Measurements from ENCODE around the gene GRID1. TPM values are rescaled to one million over a fixed set of nuclear protein-coding genes. Genes with fewer than 3 reads are reported as not detected.

Gene GRID1
- total RNA-seq, 1 experiment from 2014 or later: 0.37 TPM

DNA sequence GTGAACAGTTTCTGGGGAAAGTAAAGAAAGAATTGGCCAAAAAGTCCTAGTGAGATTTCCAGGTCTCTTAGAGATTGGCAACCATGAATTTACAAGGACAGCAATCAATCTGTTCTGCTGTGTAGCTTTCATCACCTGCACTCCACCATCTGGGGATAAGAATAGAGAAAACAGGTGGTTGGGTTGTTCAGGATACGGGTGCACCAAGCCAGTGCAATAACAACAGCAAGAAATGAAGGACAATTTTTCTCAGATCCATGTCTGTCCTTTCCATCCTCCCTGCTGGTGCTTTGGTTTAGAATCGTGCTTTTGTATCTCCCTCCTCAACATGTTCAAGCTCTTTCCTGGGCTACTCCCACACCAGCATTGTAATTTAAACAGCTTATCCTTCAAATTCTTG is 787.7 kb downstream of the GRID1 start:
- Mint-ChIP-seq H3K4me1 (peaks cover 14% of the 10 kb centered on the region), H3K4me3 (no peak overlapping the region), H3K27me3 (ENCODE audit: low read depth) (no peaks in the 10 kb centered on the region; the same call in 1 of the 2 replicates), H3K27ac (no peak overlapping the region), H3K9me3 (peaks cover 12% of the 10 kb centered on the region), H3K36me3 (no peaks in the 10 kb centered on the region)
- DNase-seq (ENCODE audit: low spot score): no peak
- TF ChIP-seq ZNF423 (CRISPR knock-in tag; IDR thresholded peaks at IDR 0.05) (no peak), ZNF219 (CRISPR knock-in tag; IDR thresholded peaks at IDR 0.05; ENCODE audit: borderline replicate concordance) (no peak)
- no peak for ATAC-seq
- CTCF ChIA-PET: no interaction called here
- POLR2A ChIA-PET: no interaction called here

GRCh38 chr10:85575441-85575840 is 791.2 kb downstream of the GRID1 start:
- Mint-ChIP-seq H3K4me1 (peaks cover 14% of the 10 kb centered on the region), H3K27ac (no peak overlapping the region), H3K27me3 (ENCODE audit: low read depth) (no peaks in the 10 kb centered on the region), H3K36me3 (no peaks in the 10 kb centered on the region), H3K9me3 (peaks cover 4% of the 10 kb centered on the region; the same call in 1 of the 2 replicates), H3K4me3 (no peak overlapping the region)
- ATAC-seq: peak; percentile 92
- ChIA-PET POLR2A (no interaction called here), CTCF (interaction anchor here (0.8 kb wide), 1 partner anchor 60 kb away, joined by 3 read pairs; no protein-coding TSS in a partner anchor)
- DNase-seq (ENCODE audit: low spot score): no peak
- TF ChIP-seq MXD4 (CRISPR knock-in tag; IDR thresholded peaks at IDR 0.05; ENCODE audit: borderline replicate concordance) (no peak), SP1 (CRISPR knock-in tag; conservative IDR thresholded peaks at IDR 0.05) (no peak), ZBTB21 (CRISPR knock-in tag; IDR thresholded peaks at IDR 0.05; ENCODE audit: borderline replicate concordance) (no peak), ATF6 (CRISPR knock-in tag; IDR thresholded peaks at IDR 0.05) (no peak), KAT7 (CRISPR knock-in tag; IDR thresholded peaks at IDR 0.05; ENCODE audit: borderline replicate concordance) (no peak)
- TF ChIP-seq, protein P1, sequence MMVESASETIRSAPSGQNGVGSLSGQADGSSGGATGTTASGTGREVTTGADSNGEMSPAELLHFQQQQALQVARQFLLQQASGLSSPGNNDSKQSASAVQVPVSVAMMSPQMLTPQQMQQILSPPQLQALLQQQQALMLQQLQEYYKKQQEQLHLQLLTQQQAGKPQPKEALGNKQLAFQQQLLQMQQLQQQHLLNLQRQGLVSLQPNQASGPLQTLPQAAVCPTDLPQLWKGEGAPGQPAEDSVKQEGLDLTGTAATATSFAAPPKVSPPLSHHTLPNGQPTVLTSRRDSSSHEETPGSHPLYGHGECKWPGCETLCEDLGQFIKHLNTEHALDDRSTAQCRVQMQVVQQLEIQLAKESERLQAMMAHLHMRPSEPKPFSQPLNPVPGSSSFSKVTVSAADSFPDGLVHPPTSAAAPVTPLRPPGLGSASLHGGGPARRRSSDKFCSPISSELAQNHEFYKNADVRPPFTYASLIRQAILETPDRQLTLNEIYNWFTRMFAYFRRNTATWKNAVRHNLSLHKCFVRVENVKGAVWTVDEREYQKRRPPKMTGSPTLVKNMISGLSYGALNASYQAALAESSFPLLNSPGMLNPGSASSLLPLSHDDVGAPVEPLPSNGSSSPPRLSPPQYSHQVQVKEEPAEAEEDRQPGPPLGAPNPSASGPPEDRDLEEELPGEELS (CRISPR knock-in tag; IDR thresholded peaks at IDR 0.05): no peak
- TF ChIP-seq, protein P2, sequence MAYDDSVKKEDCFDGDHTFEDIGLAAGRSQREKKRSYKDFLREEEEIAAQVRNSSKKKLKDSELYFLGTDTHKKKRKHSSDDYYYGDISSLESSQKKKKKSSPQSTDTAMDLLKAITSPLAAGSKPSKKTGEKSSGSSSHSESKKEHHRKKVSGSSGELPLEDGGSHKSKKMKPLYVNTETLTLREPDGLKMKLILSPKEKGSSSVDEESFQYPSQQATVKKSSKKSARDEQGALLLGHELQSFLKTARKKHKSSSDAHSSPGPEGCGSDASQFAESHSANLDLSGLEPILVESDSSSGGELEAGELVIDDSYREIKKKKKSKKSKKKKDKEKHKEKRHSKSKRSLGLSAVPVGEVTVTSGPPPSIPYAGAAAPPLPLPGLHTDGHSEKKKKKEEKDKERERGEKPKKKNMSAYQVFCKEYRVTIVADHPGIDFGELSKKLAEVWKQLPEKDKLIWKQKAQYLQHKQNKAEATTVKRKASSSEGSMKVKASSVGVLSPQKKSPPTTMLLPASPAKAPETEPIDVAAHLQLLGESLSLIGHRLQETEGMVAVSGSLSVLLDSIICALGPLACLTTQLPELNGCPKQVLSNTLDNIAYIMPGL (CRISPR knock-in tag; IDR thresholded peaks at IDR 0.05): no peak

DNA sequence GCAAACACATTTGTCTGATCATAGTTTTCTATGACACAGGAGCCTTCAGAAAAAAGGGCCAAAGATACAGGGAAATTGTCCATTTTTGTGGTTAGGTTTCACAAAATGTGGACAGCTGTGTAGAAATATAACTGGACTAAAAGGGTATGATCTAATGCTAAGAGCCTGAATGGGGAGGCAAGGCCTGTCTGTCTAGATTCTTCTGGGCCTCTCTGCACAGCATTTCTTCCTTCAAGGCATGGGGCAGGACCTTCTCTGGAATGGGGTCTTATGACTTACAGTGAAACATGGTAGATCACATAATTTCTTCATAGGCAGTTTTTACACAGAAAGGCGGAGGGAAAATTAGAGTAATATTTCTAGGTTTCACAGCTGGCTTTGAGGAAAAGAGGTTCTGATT is 795.7 kb downstream of the GRID1 start:
- Mint-ChIP-seq H3K4me1 (peaks cover 24% of the 10 kb centered on the region), H3K27ac (no peak overlapping the region), H3K4me3 (no peak overlapping the region), H3K9me3 (no peaks in the 10 kb centered on the region), H3K36me3 (no peaks in the 10 kb centered on the region), H3K27me3 (ENCODE audit: low read depth) (no peaks in the 10 kb centered on the region)
- DNase-seq (ENCODE audit: low spot score) (no peak), ATAC-seq (no peak)
- CTCF ChIA-PET: no interaction called here
- POLR2A ChIA-PET: no interaction called here
- TF ChIP-seq, protein P3, sequence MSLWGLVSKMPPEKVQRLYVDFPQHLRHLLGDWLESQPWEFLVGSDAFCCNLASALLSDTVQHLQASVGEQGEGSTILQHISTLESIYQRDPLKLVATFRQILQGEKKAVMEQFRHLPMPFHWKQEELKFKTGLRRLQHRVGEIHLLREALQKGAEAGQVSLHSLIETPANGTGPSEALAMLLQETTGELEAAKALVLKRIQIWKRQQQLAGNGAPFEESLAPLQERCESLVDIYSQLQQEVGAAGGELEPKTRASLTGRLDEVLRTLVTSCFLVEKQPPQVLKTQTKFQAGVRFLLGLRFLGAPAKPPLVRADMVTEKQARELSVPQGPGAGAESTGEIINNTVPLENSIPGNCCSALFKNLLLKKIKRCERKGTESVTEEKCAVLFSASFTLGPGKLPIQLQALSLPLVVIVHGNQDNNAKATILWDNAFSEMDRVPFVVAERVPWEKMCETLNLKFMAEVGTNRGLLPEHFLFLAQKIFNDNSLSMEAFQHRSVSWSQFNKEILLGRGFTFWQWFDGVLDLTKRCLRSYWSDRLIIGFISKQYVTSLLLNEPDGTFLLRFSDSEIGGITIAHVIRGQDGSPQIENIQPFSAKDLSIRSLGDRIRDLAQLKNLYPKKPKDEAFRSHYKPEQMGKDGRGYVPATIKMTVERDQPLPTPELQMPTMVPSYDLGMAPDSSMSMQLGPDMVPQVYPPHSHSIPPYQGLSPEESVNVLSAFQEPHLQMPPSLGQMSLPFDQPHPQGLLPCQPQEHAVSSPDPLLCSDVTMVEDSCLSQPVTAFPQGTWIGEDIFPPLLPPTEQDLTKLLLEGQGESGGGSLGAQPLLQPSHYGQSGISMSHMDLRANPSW (CRISPR knock-in tag; conservative IDR thresholded peaks at IDR 0.05; ENCODE audit: low read depth): no peak
- TF ChIP-seq JUN (CRISPR knock-in tag; IDR thresholded peaks at IDR 0.05): no peak
- TF ChIP-seq KAT7 (CRISPR knock-in tag; IDR thresholded peaks at IDR 0.05; ENCODE audit: borderline replicate concordance): no peak
- TF ChIP-seq ZNF138 (CRISPR knock-in tag; conservative IDR thresholded peaks at IDR 0.05): no peak
- no peak for TF ChIP-seq CBFB (CRISPR knock-in tag; IDR thresholded peaks at IDR 0.05; ENCODE audit: low read depth)

All from WTC11 (cell line).